SK-MEL-5 (cell line): ENCODE measurements around the gene RNFT2. TPM values are rescaled to one million over a fixed set of nuclear protein-coding genes. Genes with fewer than 3 reads are reported as not detected.
"Not testable (repeated sequence)": the region's sequence is repeated elsewhere in the genome, so short reads cannot be mapped to it uniquely, and the experiment has no call there.

Source experiments
- DNase-seq: peaks from one replicate; pipeline ENCODE4 v3.0.0-alpha.2; 2016; ENCODE audit warnings: low read depth, low spot score
- in situ Hi-C: cut with HindIII; loops from 2 replicates; pipeline ENCODE4 v1.10.0; 2016; ENCODE audit warnings: low sequenced_read_pairs, high pct_unique_total_duplicates, low pct_unique_long_range_greater_than_20kb
- total RNA-seq: library from RNA; depleted of rRNA; stranded (reverse); fragments of >200 nt; shearing (Covaris generic); gene quantifications from 2 replicates; pipeline ENCODE4 v1.2.3, GENCODE V29; 2014

Gene RNFT2
- total RNA-seq, 1 experiment from 2014 or later, result 2.3 TPM

DNA sequence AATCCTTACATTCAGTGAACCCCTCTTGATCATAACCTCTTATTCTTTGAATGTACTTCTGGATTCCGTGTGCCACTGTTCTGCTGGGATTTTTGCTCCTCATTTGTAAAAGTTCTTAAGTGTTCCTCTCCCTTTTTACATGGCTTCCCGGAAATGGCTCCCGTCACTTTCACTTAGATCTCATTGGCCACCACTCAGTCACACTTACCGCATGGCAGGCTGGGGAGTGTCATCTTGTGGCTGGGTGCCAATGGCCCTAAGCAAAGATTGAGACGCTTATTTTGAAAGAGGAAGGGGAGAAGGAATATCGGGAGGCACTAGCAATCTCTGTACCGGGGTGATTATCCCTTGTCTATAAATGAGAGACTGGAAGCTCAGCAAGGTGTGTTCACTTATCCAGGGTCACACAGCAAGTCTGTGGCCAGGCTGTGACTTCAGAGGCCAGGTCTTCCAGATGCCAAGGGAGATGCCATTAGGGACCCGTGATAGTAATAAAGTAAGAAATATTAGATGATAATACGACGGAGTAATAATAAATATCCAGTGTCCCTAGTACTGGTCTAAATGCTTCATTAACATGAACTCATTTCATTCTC lies 68.8 kb downstream of the RNFT2 start:
- no peak for DNase-seq
- in situ Hi-C loops, result no loop called here

DNA sequence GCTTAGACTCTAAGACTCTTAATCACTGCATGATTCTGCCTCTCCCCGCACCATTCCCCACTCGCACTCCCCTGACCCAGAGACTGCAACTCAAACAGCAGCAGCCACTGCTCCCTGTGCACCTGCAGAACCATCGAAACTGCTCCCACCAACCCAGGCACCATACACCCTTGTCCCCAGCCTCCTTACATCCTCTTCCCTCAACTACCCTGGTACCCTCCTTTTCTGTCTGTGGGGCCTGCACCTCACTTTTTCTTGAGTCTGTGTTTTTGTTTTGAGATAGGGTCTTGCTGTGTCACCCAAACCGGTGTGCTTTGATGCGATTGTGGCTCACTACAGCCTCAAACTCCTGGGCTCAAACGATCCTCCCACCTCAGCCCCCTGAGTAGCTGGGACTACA lies 69.4 kb downstream of the RNFT2 start:
- in situ Hi-C loops, result no loop called here
- DNase-seq, result no peak

DNA sequence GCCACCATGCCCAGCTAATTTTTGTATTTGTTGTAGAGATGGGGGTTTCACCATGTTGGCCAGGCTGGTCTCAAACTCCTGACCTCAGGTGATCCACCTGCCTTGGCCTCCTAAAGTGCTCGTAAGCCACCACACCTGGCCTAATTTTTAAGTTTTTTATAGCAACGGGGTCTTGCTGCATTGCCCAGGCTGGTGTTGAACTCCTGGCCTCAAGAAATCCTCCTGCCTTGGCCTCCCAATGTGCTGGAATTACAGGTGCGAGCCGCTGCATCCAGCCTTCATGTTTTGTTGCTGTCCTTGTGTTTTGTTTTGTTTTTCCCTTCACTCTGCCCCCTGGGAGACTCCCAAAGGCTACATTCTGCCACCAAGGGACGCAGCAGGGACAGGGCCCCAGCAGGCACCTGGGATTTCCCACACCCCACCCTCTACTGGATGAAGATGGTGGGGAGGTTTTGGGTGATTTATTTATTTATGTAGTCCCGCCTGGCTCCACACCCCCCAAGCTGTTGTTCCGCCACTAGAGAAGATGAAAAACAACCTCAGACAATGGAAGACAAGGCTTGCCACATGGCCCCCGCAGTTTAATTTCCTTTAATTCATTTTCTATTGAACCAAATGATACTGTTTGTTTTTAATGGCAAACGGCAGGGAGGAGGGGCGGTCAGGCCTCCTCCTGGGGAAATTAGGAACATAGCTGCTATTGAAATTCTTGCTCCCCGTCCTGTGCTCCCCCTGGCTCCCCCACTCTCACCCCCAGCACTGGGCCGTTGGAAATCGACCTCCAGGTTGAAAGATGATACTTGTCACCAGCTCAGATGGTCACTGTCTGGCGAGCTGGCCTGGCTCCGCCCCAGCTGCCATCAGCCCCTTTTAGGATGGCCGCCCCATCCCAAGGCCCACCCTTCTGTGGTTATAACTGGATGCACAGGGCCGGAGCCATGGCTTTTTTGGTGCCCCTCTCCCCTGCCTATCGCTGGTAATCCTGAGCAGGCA lies 70.3 kb downstream of the RNFT2 start:
- in situ Hi-C loops, result no loop called here
- DNase-seq, result no peak

- in situ Hi-C loops, result no loop called here
- DNase-seq, result no peak
These were observed 74.1 kb downstream of the RNFT2 start for GRCh38 chr12:116812238-116812637.

GRCh38 chr12:116813271-116814041 lies 75.3 kb downstream of the RNFT2 start:
- in situ Hi-C loops, result no loop called here
- DNase-seq, result peak; percentile 9

GRCh38 chr12:116814766-116815165 lies 76.7 kb downstream of the RNFT2 start:
- in situ Hi-C loops, DNase-seq: not testable (repeated sequence)

DNA sequence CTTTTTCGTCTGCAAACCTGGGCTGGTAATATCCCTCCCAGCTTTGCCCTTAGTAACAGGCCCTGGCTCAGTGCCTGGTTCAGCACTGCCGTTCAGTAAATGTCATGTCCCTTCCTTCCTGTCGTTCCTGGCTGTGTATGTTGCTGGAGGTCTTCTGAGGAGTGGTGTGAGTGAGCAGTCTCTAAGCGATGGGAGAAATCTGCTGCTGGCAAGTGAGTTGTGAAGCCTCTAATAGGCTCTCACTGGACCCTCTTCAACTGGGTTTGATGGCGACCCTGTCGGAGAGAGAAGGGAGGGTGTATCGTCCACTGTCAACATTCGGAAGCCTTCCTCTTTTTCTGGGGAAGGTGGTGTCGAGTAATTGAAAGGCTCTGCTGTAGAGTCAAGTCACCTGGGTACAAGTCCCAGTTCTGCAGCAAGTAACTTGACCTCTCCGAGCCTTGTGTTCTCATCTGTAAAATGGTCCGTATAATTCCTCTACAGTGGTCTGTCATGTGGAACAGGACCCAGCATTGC lies 80.3 kb downstream of the RNFT2 start:
- peak; percentile 56 for DNase-seq
- in situ Hi-C loops, result no loop called here

- peak; percentile 82 for DNase-seq
- in situ Hi-C loops, result no loop called here
These were observed 81.1 kb downstream of the RNFT2 start for GRCh38 chr12:116818948-116819832.

GRCh38 chr12:116820064-116820656 lies 82.0 kb downstream of the RNFT2 start:
- in situ Hi-C loops, result no loop called here
- DNase-seq, result peak; percentile 45

DNA sequence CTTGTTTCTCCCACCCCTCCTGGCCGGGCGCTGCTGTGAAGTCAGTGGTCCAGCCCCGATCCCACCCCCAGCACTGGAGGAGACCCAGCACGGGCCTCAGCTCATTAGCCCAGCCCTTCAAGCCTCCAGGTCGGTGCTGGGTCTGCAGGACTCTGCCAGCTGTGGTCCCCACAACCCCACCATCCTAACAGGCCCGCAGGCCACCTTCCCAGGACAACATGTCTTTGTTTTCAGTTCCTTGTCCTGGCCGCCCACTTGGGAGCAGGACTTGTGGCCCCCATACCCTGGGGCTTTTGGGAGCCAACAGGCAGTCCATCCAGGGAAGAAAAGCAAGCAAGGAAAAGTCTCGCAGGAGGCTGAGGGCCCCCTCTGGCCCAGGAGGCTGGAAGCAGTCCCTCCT lies 83.2 kb downstream of the RNFT2 start:
- in situ Hi-C loops, result no loop called here
- DNase-seq, result no peak

- DNase-seq, result no peak
- in situ Hi-C loops, result no loop called here
These were observed 89.3 kb downstream of the RNFT2 start for GRCh38 chr12:116827432-116827831.

DNA sequence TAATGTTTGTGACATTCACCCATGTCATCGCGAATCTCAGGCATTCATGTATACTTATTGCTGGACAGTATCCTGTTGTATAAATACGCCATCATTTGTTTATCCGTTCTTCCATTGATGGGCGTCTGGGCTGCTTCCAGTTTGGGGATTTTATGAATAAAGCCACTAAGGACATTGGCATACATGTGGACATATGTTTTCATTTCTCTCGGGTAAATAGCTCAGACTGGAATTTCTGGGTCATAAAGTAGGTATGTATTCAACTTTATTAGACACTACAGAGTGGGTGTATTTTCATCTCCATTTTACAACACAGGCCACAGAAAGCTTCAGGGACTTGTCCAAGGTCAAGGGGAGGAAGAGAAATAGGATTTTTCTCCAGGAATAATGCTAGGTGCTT lies 94.2 kb downstream of the RNFT2 start:
- DNase-seq, result no peak
- in situ Hi-C loops, result no loop called here

- in situ Hi-C loops, result no loop called here
- no peak for DNase-seq
These were observed 95.4 kb downstream of the RNFT2 start for GRCh38 chr12:116833474-116833873.

DNA sequence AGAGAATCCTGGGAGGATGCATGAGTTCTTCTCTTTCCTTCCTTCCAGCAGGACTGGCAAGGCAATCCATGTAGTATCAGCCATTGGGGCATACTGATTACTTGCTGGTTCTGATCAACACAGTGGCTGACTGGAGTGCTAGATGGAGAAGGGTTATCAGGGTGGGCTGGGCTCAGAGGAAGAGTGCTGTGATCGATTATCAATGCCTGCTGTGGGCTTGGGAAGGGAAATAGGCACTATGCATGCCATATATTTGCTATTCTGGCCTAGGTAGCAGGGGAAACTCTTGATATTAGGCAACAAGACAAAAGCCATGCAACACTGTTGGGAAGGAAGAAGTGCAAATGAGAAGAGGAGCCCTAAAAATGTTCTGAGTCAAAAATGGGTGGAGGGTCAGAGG lies 97.4 kb downstream of the RNFT2 start:
- in situ Hi-C loops, result no loop called here
- no peak for DNase-seq

DNA sequence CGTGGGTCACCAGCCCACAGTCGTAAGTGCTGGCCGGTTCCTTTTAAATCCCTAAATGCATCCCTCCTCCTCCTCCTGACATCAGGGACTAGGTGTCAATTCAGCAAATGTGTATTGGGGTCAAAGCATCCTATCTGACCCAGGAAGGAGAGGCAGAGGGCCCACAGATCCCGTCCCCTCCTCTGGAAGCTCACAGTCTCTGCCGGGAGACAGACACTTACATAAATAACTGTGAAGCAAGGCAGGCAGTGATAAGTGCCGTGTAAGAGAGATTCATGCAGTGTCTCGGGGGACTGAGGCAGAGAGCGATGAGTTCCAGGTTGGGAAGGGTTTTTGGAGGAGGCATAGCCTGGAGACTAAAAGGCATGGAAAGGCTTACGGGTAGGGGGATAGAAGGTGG lies 99.0 kb downstream of the RNFT2 start:
- no peak for DNase-seq
- in situ Hi-C loops, result no loop called here

DNA sequence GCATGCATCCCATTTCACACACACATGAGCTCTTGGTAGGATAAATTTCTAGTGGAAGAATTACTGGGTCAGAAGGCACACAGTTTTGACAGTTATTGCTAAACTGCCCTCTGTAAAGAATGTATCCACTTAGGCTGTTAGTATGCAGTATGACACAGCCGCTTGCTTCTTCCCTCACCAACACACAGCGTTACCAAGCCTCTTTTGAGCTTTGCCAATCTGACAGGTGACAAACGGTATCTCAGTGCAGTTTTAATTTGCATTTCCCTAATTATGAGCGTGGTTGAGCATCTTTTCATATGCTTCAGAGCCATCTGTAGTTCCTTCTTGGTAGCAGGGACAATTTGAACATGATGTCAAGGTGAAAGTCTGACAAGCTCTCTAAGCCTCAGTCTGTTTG lies 100.2 kb downstream of the RNFT2 start:
- in situ Hi-C loops, result no loop called here
- no peak for DNase-seq

- DNase-seq, result no peak
- in situ Hi-C loops, result no loop called here
These were observed 101.2 kb downstream of the RNFT2 start for GRCh38 chr12:116839287-116839830.
